GM19328 (cell line): ENCODE results near the gene KCNQ1OT1.

ENCODE experiments used
- ATAC-seq: cut with Tn5 transposase; IDR thresholded peaks from one replicate; pipeline ENCODE4 v1.9.1; 2021; ENCODE audit warnings: mild to moderate bottlenecking, moderate library complexity; ENCODE audit not compliant: unreplicated experiment

KCNQ1OT1 gene

GRCh38 chr11:2586087-2586792, 113.6 kb downstream of the KCNQ1OT1 start:
- ATAC-seq: no peak

- no peak for ATAC-seq
These were observed 114.2 kb downstream of the KCNQ1OT1 start for GRCh38 chr11:2585566-2586086.

GRCh38 chr11:2584812-2585565, 114.8 kb downstream of the KCNQ1OT1 start:
- ATAC-seq: no peak

GRCh38 chr11:2584434-2584811, 115.4 kb downstream of the KCNQ1OT1 start:
- no peak for ATAC-seq

GRCh38 chr11:2583605-2583958, 116.2 kb downstream of the KCNQ1OT1 start:
- no peak for ATAC-seq

GRCh38 chr11:2582946-2583604, 116.7 kb downstream of the KCNQ1OT1 start:
- no peak for ATAC-seq

GRCh38 chr11:2582351-2582945, 117.3 kb downstream of the KCNQ1OT1 start:
- no peak for ATAC-seq

GRCh38 chr11:2581931-2582350, 117.9 kb downstream of the KCNQ1OT1 start:
- no peak for ATAC-seq

GRCh38 chr11:2581151-2581930, 118.5 kb downstream of the KCNQ1OT1 start:
- no peak for ATAC-seq

GRCh38 chr11:2580571-2581001, 119.2 kb downstream of the KCNQ1OT1 start:
- ATAC-seq: no peak

GRCh38 chr11:2580061-2580421, 119.8 kb downstream of the KCNQ1OT1 start:
- no peak for ATAC-seq

- ATAC-seq: no peak
These were observed 120.3 kb downstream of the KCNQ1OT1 start for GRCh38 chr11:2579315-2580060.

GRCh38 chr11:2578929-2579270, 120.9 kb downstream of the KCNQ1OT1 start:
- ATAC-seq: no peak

GRCh38 chr11:2577991-2578928, 121.5 kb downstream of the KCNQ1OT1 start:
- no peak for ATAC-seq

GRCh38 chr11:2577031-2577990, 122.5 kb downstream of the KCNQ1OT1 start:
- ATAC-seq: no peak

GRCh38 chr11:2576549-2576948, 123.2 kb downstream of the KCNQ1OT1 start:
- no peak for ATAC-seq

GRCh38 chr11:2576111-2576510, 123.7 kb downstream of the KCNQ1OT1 start:
- ATAC-seq: no peak

GRCh38 chr11:2575591-2576051, 124.2 kb downstream of the KCNQ1OT1 start:
- no peak for ATAC-seq
